PC-3 (cell line): ENCODE data around the gene KCNH5. TPM values are rescaled to one million over a fixed set of nuclear protein-coding genes. Genes with fewer than 3 reads are reported as not detected.

Experiments
- ATAC-seq: fragments of 200-7000 bp; cut with Tn5 transposase; 2 replicates; pipeline ENCODE4 v1.9.1; 2020; ENCODE audit warnings: mild to moderate bottlenecking, moderate library complexity
- BruUV-seq: library from RNA; stranded (reverse); fragments of 400-500 nt; replicated peaks from 2 replicates; lab custom pipeline; 2021; lab: Mats Ljungman, UMichigan
- CTCF ChIA-PET: fragments of 300-600 bp; sonication (Branson Sonifier 250); formaldehyde crosslinking; loops from one replicate; lab custom pipeline; 2022; ENCODE audit warnings: antibody characterized with exemption; lab: Charles Lee
- POLR2A ChIA-PET: fragments of 300-600 bp; sonication (Branson Sonifier 250); formaldehyde crosslinking; loops from one replicate; lab custom pipeline; 2022; ENCODE audit warnings: antibody characterized with exemption; ENCODE audit not compliant: unreplicated experiment; lab: Charles Lee
- DNase-seq: peaks from one replicate; pipeline ENCODE4 v3.0.0-alpha.2; 2015
- H2AFZ ChIP-seq: fragments of 300-600 bp; sonication (generic); 2 replicates; pipeline ENCODE4 v1.6.0; 2016; ENCODE audit warnings: antibody characterized with exemption, low read length
- H3F3A ChIP-seq: fragments of 300-600 bp; sonication (generic); one replicate; pipeline ENCODE4 v1.6.0; 2017; ENCODE audit warnings: antibody characterized with exemption, low read length, control low read depth, mild to moderate bottlenecking; ENCODE audit not compliant: unreplicated experiment
- H3K27ac ChIP-seq: fragments of 300-600 bp; sonication (generic); 2 replicates; pipeline ENCODE4 v1.5.1; 2016; ENCODE audit warnings: mild to moderate bottlenecking, low read length
- H3K27me3 ChIP-seq: fragments of 300-600 bp; sonication (generic); 2 replicates; pipeline ENCODE4 v1.6.1; 2016; ENCODE audit warnings: low read length, mixed read lengths
- H3K36me3 ChIP-seq: fragments of 300-600 bp; sonication (generic); 2 replicates; pipeline ENCODE4 v1.6.1; 2016; ENCODE audit warnings: low read depth, mixed run types, low read length, mixed read lengths
- H3K4me1 ChIP-seq: fragments of 300-600 bp; sonication (generic); 2 replicates; pipeline ENCODE4 v1.5.1; 2016; ENCODE audit warnings: low read length; ENCODE audit not compliant: insufficient read depth
- H3K4me2 ChIP-seq: fragments of 300-600 bp; sonication (generic); 2 replicates; pipeline ENCODE4 v1.6.0; 2016; ENCODE audit warnings: low read length
- H3K4me3 ChIP-seq: fragments of 300-600 bp; sonication (generic); 2 replicates; pipeline ENCODE4 v1.5.1; 2016; ENCODE audit warnings: mild to moderate bottlenecking, low read length, mixed read lengths
- H3K79me2 ChIP-seq: fragments of 300-600 bp; sonication (generic); 2 replicates; pipeline ENCODE4 v1.6.1; 2017; ENCODE audit warnings: low read length, mixed read lengths
- H3K9ac ChIP-seq: fragments of 300-600 bp; sonication (generic); 2 replicates; pipeline ENCODE4 v1.6.0; 2016; ENCODE audit warnings: mild to moderate bottlenecking, low read length
- H3K9me2 ChIP-seq: fragments of 300-600 bp; sonication (generic); replicated peaks from 2 replicates; pipeline ENCODE4 v1.6.1; 2016; ENCODE audit warnings: mixed run types, low read length, mixed read lengths
- H3K9me3 ChIP-seq: fragments of 300-600 bp; sonication (generic); 2 replicates; pipeline ENCODE4 v1.6.1; 2016; ENCODE audit warnings: low read length, mixed read lengths
- H4K20me1 ChIP-seq: fragments of 300-600 bp; sonication (generic); 2 replicates; pipeline ENCODE4 v1.6.1; 2016; ENCODE audit warnings: low read length, mixed read lengths
- EZH2 ChIP-seq: fragments of 300-600 bp; sonication (generic); IDR thresholded peaks from one replicate; pipeline ENCODE4 v1.6.1; 2017; ENCODE audit warnings: antibody characterized with exemption, mild to moderate bottlenecking, low read length; ENCODE audit not compliant: unreplicated experiment
- EZH2phosphoT487 ChIP-seq: fragments of 300-600 bp; sonication (generic); IDR thresholded peaks from 2 replicates; pipeline ENCODE4 v1.6.1; 2018; ENCODE audit warnings: mild to moderate bottlenecking, antibody characterized with exemption, low read length, borderline replicate concordance
- intact Hi-C: fragments of 100-400 bp; cut with micrococcal nuclease; formaldehyde crosslinking; loops from 2 replicates; pipeline ENCODE4 v1.9.0; 2023
- total RNA-seq: library from RNA; depleted of rRNA; stranded (reverse); fragments of >200 nt; gene quantifications from 2 replicates; pipeline ENCODE4 v1.2.3, GENCODE V29; 2014
- TF ChIP-seq, protein P1 (sequence below): fragments of 300-600 bp; sonication (generic); conservative IDR thresholded peaks from 2 replicates; pipeline ENCODE4 v1.5.1; 2017; ENCODE audit warnings: antibody characterized with exemption, low read depth, mild to moderate bottlenecking, low read length

KCNH5 gene
- total RNA-seq, 1 experiment from 2014 or later = not detected

DNA sequence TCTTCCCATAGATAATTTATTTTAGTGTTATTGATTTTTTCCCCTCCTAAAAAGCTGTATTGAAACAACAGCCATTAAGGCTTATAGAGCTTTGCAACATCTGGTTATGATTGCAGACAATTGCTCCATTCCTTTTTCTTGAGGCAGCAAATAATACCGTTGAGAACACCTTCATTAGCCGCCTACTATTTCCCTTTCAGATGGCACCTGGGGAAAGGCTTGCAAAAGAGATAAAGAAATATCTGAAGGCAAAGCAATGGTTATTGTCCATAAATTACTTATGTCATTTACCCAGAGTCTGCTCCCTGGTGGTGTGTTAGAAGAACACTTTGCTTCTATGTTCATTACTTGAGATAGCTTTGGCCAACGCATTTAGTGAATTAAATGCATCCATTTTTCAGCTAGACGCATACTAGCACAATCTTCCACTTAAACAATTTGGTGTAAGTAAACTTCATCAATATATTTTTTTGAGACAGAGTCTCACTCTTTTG lies 377.8 kb downstream of the KCNH5 start:
- Histone ChIP-seq H3F3A (no peaks in the 10 kb centered on the region), H3K27me3 (peaks cover 44% of the 10 kb centered on the region), H3K4me2 (no peak overlapping the region), H3K9ac (no peak overlapping the region), H3K36me3 (no peaks in the 10 kb centered on the region), H3K4me1 (no peaks in the 10 kb centered on the region), H2AFZ (no peak overlapping the region), H3K27ac (no peak overlapping the region), H3K9me2 (no peaks in the 10 kb centered on the region), H3K4me3 (no peak overlapping the region), H4K20me1 (no peaks in the 10 kb centered on the region), H3K79me2 (no peaks in the 10 kb centered on the region), H3K9me3 (no peaks in the 10 kb centered on the region)
- POLR2A ChIA-PET = no interaction called here
- ATAC-seq = no peak
- TF ChIP-seq EZH2phosphoT487 (no peak), EZH2 (no peak)
- TF ChIP-seq, protein P1, sequence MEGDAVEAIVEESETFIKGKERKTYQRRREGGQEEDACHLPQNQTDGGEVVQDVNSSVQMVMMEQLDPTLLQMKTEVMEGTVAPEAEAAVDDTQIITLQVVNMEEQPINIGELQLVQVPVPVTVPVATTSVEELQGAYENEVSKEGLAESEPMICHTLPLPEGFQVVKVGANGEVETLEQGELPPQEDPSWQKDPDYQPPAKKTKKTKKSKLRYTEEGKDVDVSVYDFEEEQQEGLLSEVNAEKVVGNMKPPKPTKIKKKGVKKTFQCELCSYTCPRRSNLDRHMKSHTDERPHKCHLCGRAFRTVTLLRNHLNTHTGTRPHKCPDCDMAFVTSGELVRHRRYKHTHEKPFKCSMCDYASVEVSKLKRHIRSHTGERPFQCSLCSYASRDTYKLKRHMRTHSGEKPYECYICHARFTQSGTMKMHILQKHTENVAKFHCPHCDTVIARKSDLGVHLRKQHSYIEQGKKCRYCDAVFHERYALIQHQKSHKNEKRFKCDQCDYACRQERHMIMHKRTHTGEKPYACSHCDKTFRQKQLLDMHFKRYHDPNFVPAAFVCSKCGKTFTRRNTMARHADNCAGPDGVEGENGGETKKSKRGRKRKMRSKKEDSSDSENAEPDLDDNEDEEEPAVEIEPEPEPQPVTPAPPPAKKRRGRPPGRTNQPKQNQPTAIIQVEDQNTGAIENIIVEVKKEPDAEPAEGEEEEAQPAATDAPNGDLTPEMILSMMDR = peak; percentile 42; the same call in 1 of the 2 replicates
- CTCF ChIA-PET = no interaction called here
- intact Hi-C loops = no loop called here
- peak; percentile 13 for DNase-seq
- no TSS peak for BruUV-seq

GRCh38 chr14:62665286-62665685 lies 380.0 kb downstream of the KCNH5 start:
- no peak for DNase-seq
- Histone ChIP-seq H3K4me3 (no peak overlapping the region), H3K79me2 (no peaks in the 10 kb centered on the region), H3K4me1 (no peaks in the 10 kb centered on the region), H3K9me2 (no peaks in the 10 kb centered on the region), H3K9ac (no peak overlapping the region), H2AFZ (no peak overlapping the region), H3K9me3 (no peaks in the 10 kb centered on the region), H3K27me3 (peaks cover 38% of the 10 kb centered on the region), H3K4me2 (no peak overlapping the region), H4K20me1 (no peaks in the 10 kb centered on the region), H3K36me3 (no peaks in the 10 kb centered on the region), H3F3A (no peaks in the 10 kb centered on the region), H3K27ac (no peak overlapping the region)
- no peak for ATAC-seq
- TF ChIP-seq EZH2 (no peak), EZH2phosphoT487 (no peak)
- TF ChIP-seq, protein P1 = no peak
- intact Hi-C loops = no loop called here
- BruUV-seq = no TSS peak
- ChIA-PET POLR2A (no interaction called here), CTCF (no interaction called here)

DNA sequence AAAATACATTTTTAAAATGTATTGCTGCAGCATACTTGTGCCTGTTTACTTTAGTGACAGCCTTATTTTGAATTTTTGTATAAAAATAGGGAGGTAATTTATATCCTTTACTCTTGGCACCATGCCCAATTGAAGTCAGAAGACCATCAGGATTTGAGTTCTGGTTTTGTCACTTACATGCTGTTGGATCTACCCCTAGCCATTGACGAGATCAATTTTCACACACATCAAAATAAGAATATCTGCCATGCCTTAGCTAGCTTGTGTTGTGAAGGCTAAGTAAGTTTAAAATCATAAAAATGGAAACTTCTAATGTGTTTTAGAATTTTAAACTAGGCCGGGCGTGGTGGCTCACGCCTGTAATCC lies 381.8 kb downstream of the KCNH5 start:
- Histone ChIP-seq H3K36me3 (no peaks in the 10 kb centered on the region), H3K27ac (no peak overlapping the region), H2AFZ (no peak overlapping the region), H3K4me2 (no peak overlapping the region), H3K9me3 (no peaks in the 10 kb centered on the region), H3K9ac (no peak overlapping the region), H3K4me1 (no peaks in the 10 kb centered on the region), H3F3A (no peaks in the 10 kb centered on the region), H3K4me3 (no peak overlapping the region), H3K79me2 (no peaks in the 10 kb centered on the region), H3K9me2 (no peaks in the 10 kb centered on the region), H4K20me1 (no peaks in the 10 kb centered on the region), H3K27me3 (peaks cover 26% of the 10 kb centered on the region)
- DNase-seq = no peak
- ChIA-PET POLR2A (no interaction called here), CTCF (interaction anchor here (0.7 kb wide), 1 partner anchor 228 kb away, joined by 3 read pairs; no protein-coding TSS in a partner anchor)
- ATAC-seq = no peak
- intact Hi-C loops = no loop called here
- BruUV-seq = no TSS peak
- TF ChIP-seq, protein P1 = no peak
- no peak for TF ChIP-seq EZH2
- no peak for TF ChIP-seq EZH2phosphoT487
